HepG2 (cell line): ENCODE measurements around the gene CA11. TPM values are rescaled to one million over a fixed set of nuclear protein-coding genes. Genes with fewer than 3 reads are reported as not detected.

ENCODE experiments used
- ATAC-seq: fragments of 200-7000 bp; cut with Tn5 transposase; 3 replicates; pipeline ENCODE4 v1.9.1; 2020; ENCODE audit warnings: mild to moderate bottlenecking, moderate library complexity
- BruUV-seq: library from RNA; stranded (reverse); fragments of 400-500 nt; replicated peaks from 2 replicates; lab custom pipeline; 2021; lab: Mats Ljungman, UMichigan
- CTCF ChIA-PET: fragments of 300-600 bp; formaldehyde crosslinking; extraction: SDS; loops from one replicate; lab custom pipeline; 2021; ENCODE audit warnings: low total read pairs, inconsistent platforms, low intra/inter-chr PET ratio; lab: Yijun Ruan, JAX
- POLR2A ChIA-PET: fragments of 350-600 bp; sonication (Branson Sonifier 250); formaldehyde crosslinking; loops from one replicate; lab custom pipeline; 2020; ENCODE audit warnings: antibody characterized with exemption, inconsistent platforms; lab: Yijun Ruan, JAX
- DNase-seq: peaks from one replicate; pipeline ENCODE4 v3.0.0-alpha.2; 2015; ENCODE audit warnings: low spot score
- FAIRE-seq: peaks from 3 replicates; lab custom pipeline; 2011; peaks lifted over from hg19 to GRCh38; lab: Jason Lieb, UNC
- H2AFZ ChIP-seq: one replicate; pipeline ENCODE4 v1.6.1; 2011; ENCODE audit warnings: low read length, inconsistent platforms
- H3K27ac ChIP-seq: fragments of 300-600 bp; 3 replicates; pipeline ENCODE4 v1.8.0; 2011; ENCODE audit warnings: mixed run types, mild to moderate bottlenecking, mixed read lengths, low read length, inconsistent platforms; ENCODE audit not compliant: insufficient read depth; ENCODE audit errors: extremely low read length
- H3K27me3 ChIP-seq, 2 experiments: fragments of 200-600 bp in 1 of 2; 2 replicates in 1 of 2; 3 replicates in 1 of 2; pipeline versions ENCODE4 v1.6.0 to v1.8.0; 2011; ENCODE audit warnings: low read length in 2 of 2, mild to moderate bottlenecking in 2 of 2, moderate library complexity in 2 of 2, inconsistent platforms in 1 of 2; ENCODE audit not compliant: insufficient read depth in 2 of 2, control insufficient read depth in 1 of 2
- H3K36me3 ChIP-seq, 2 experiments: fragments of 200-600 bp in 1 of 2; replicated peaks in 1 of 2; 2 replicates in 1 of 2; 3 replicates in 1 of 2; pipeline versions ENCODE4 v1.5.1 to v1.8.0; 2011; ENCODE audit warnings: low read length in 2 of 2, inconsistent platforms in 1 of 2; ENCODE audit not compliant: insufficient read depth in 2 of 2, control insufficient read depth in 1 of 2
- H3K4me1 ChIP-seq: 2 replicates; pipeline ENCODE4 v1.5.1; 2012; ENCODE audit warnings: low read length, inconsistent platforms; ENCODE audit not compliant: insufficient read depth
- H3K4me2 ChIP-seq: 2 replicates; pipeline ENCODE4 v1.6.0; 2011; ENCODE audit warnings: low read depth, low read length, inconsistent platforms
- H3K4me3 ChIP-seq, 3 experiments: fragments of 200-600 bp in 1 of 3; sonication (generic), shearing (Covaris generic) in 1 of 3; replicated peaks in 1 of 3; 2 replicates each; pipeline ENCODE4 v1.5.1; 2011 to 2016; ENCODE audit warnings: low read length in 3 of 3, inconsistent platforms in 2 of 3, low read depth in 2 of 3, mild to moderate bottlenecking in 2 of 3, control low read depth in 1 of 3, mixed read lengths in 1 of 3; ENCODE audit not compliant: insufficient read depth in 1 of 3
- H3K79me2 ChIP-seq: one replicate; pipeline ENCODE4 v1.6.1; 2011; ENCODE audit warnings: low read length, inconsistent platforms; ENCODE audit not compliant: insufficient read depth
- H3K9ac ChIP-seq: 2 replicates; pipeline ENCODE4 v1.6.0; 2011; ENCODE audit warnings: mild to moderate bottlenecking, low read depth, low read length, inconsistent platforms; ENCODE audit not compliant: insufficient read depth
- H3K9me3 ChIP-seq: 2 replicates; pipeline ENCODE4 v1.5.1; 2012; ENCODE audit warnings: mild to moderate bottlenecking, low read length
- H4K20me1 ChIP-seq: 2 replicates; pipeline ENCODE4 v1.6.0; 2011; ENCODE audit warnings: inconsistent platforms, mild to moderate bottlenecking, low read length, moderate library complexity; ENCODE audit not compliant: insufficient read depth
- MED13 ChIP-seq: sonication (generic); formaldehyde crosslinking; IDR thresholded peaks from 2 replicates; pipeline ENCODE4 v1.5.0; 2020; ENCODE audit warnings: missing genetic modification reagents
- MEIS2 ChIP-seq: sonication (generic); formaldehyde crosslinking; IDR thresholded peaks from 2 replicates; pipeline ENCODE4 v1.9.0; 2021; ENCODE audit warnings: mild to moderate bottlenecking, missing genetic modification reagents
- MTERF4 ChIP-seq: sonication (generic); formaldehyde crosslinking; IDR thresholded peaks from 2 replicates; pipeline ENCODE4 v1.8.0; 2023; ENCODE audit warnings: mild to moderate bottlenecking, missing genetic modification reagents
- MYPOP ChIP-seq: sonication (generic); formaldehyde crosslinking; IDR thresholded peaks from 2 replicates; pipeline ENCODE4 v1.8.1; 2023; ENCODE audit warnings: mild to moderate bottlenecking, moderate library complexity, missing genetic modification reagents
- NFYB ChIP-seq: sonication (generic); formaldehyde crosslinking; IDR thresholded peaks from 2 replicates; pipeline ENCODE4 v1.4.0; 2020; ENCODE audit warnings: missing genetic modification reagents
- TP53 ChIP-seq: sonication (generic); formaldehyde crosslinking; conservative IDR thresholded peaks from 2 replicates; pipeline ENCODE4 v1.4.0; 2020; ENCODE audit warnings: missing genetic modification reagents
- XBP1 ChIP-seq: sonication (generic); formaldehyde crosslinking; IDR thresholded peaks from 2 replicates; pipeline ENCODE4 v1.5.0; 2020; ENCODE audit warnings: missing genetic modification reagents
- YY1 ChIP-seq: IDR thresholded peaks from 2 replicates; pipeline ENCODE4 v1.6.1; 2011; ENCODE audit warnings: low read length, low read depth, moderate library complexity, mild to moderate bottlenecking; ENCODE audit not compliant: insufficient read depth, insufficient replicate concordance
- ZBTB42 ChIP-seq: sonication (generic); formaldehyde crosslinking; IDR thresholded peaks from 2 replicates; pipeline ENCODE4 v1.5.0; 2020; ENCODE audit warnings: mild to moderate bottlenecking, missing genetic modification reagents
- ZNF121 ChIP-seq: sonication (generic); formaldehyde crosslinking; IDR thresholded peaks from 2 replicates; pipeline ENCODE4 v1.5.0; 2020; ENCODE audit warnings: mild to moderate bottlenecking, missing genetic modification reagents
- ZNF33B ChIP-seq: sonication (generic); formaldehyde crosslinking; IDR thresholded peaks from 2 replicates; pipeline ENCODE4 v1.5.1; 2020; ENCODE audit warnings: mild to moderate bottlenecking, missing genetic modification reagents
- ZNF557 ChIP-seq: sonication (generic); formaldehyde crosslinking; IDR thresholded peaks from 2 replicates; pipeline ENCODE4 v1.4.0; 2020; ENCODE audit warnings: missing genetic modification reagents
- WGBS: methylation state at CpG from one replicate; pipeline ENCODE4 v1.1.6; 2017; ENCODE audit warnings: low lambda C conversion rate; 5-methylcytosine and 5-hydroxymethylcytosine counted together
- in situ Hi-C: cut with HindIII; loops from 2 replicates; pipeline ENCODE4 v1.10.0; 2017; ENCODE audit warnings: low pct_unique_long_range_greater_than_20kb; ENCODE audit not compliant: extremely low pct_ligation_motif_present
- intact Hi-C: fragments of 100-400 bp; cut with micrococcal nuclease; formaldehyde crosslinking; loops from one replicate; pipeline ENCODE4 v1.10.0; 2022; ENCODE audit not compliant: unreplicated experiment
- polyA plus RNA-seq, 8 experiments: library from polyadenylated mRNA; depleted of rRNA in 3 of 8; stranded (reverse) in 7 of 8; unstranded in 1 of 8; fragments of >200 nt; fragmentation: Illumina TruSeq in 4 of 8; extraction: Trizol in 4 of 8; gene quantifications; 2 replicates each; pipeline versions ENCODE4 v1.2.1 to v1.2.3, GENCODE V29; 2011 to 2016; ENCODE audit warnings: low read depth in 4 of 8, missing spikeins in 1 of 8, mixed read lengths in 1 of 8; ENCODE audit not compliant: insufficient read depth in 1 of 8
- total RNA-seq, 5 experiments: library from RNA; depleted of rRNA; stranded (reverse); fragments of >200 nt; fragmentation: Illumina TruSeq; extraction: Trizol; gene quantifications; 2 replicates each; pipeline ENCODE4 v1.2.3, GENCODE V29; 2016; ENCODE audit warnings: low read depth in 1 of 5

CA11 gene
- total and polyA plus RNA-seq, 2 of the 13 experiments (the other 11 are each of a cell fraction or from before 2014, with no cell fraction given), result 0.41 to 0.58 TPM

- ChIA-PET CTCF (no interaction called here), POLR2A (interaction anchor here (1.6 kb wide), 1 partner anchor 24 kb away, joined by 3 read pairs; the partner anchor contains the start of genes RPL18 and SPHK2)
- BruUV-seq, result no TSS peak
- no peaks in the 10 kb centered on the region for H3K79me2 ChIP-seq
- in situ Hi-C loops (no loop called here), intact Hi-C loops (no loop called here)
- no peaks in the 10 kb centered on the region for H3K36me3 ChIP-seq
- H3K27ac ChIP-seq, result no peak overlapping the region
- DNase-seq (no peak), ATAC-seq (no peak), FAIRE-seq (no peak)
- no peak overlapping the region for H2AFZ ChIP-seq
- H3K9ac ChIP-seq, result no peak overlapping the region
- no peak overlapping the region for H3K4me3 ChIP-seq
- H3K4me2 ChIP-seq, result no peak overlapping the region
- WGBS, result 87% methylated on average over 5 of the region's 5 CpGs
- H3K9me3 ChIP-seq, result no peaks in the 10 kb centered on the region
- H4K20me1 ChIP-seq, result no peaks in the 10 kb centered on the region
- TF ChIP-seq ZNF33B (CRISPR knock-in tag) (no peak), MTERF4 (no peak), ZNF121 (CRISPR knock-in tag) (0 out of 2 replicates have a peak, but pooled peaks have one; percentile 24), MED13 (CRISPR knock-in tag) (no peak), NFYB (no peak), XBP1 (CRISPR knock-in tag) (no peak)
- H3K27me3 ChIP-seq, result peaks cover 1 to 8% of the 10 kb centered on the region in 2 experiments; a peak in 4 of 5 replicates
- H3K4me1 ChIP-seq, result peaks cover 37% of the 10 kb centered on the region
Observed at GRCh38 chr19:48642862-48643261, 3.1 kb downstream of the CA11 start.

GRCh38 chr19:48641850-48642249 is 4.1 kb downstream of the CA11 start:
- Histone ChIP-seq H3K4me1 (peaks cover 47% of the 10 kb centered on the region), H3K27ac (no peak overlapping the region), H3K79me2 (no peaks in the 10 kb centered on the region), H3K9ac (no peak overlapping the region), H4K20me1 (no peaks in the 10 kb centered on the region), H3K9me3 (no peaks in the 10 kb centered on the region), H3K27me3 (peaks cover 1 to 8% of the 10 kb centered on the region in 2 experiments; a peak in 4 of 5 replicates), H3K4me2 (no peak overlapping the region), H3K4me3 (no peak overlapping the region), H2AFZ (no peak overlapping the region), H3K36me3 (no peaks in the 10 kb centered on the region)
- no peak for DNase-seq
- no peak for ATAC-seq
- intact Hi-C loops (no loop called here), in situ Hi-C loops (no loop called here)
- TF ChIP-seq ZBTB42 (CRISPR knock-in tag) (no peak), TP53 (CRISPR knock-in tag) (no peak), MEIS2 (CRISPR knock-in tag) (no peak), ZNF557 (CRISPR knock-in tag) (no peak), MYPOP (CRISPR knock-in tag) (no peak), YY1 (no peak)
- WGBS, result 48% methylated on average over 2 of the region's 2 CpGs
- ChIA-PET CTCF (no interaction called here), POLR2A (interaction anchor here (1.1 to 1.6 kb wide), 2 partner anchors 23 kb away, joined by 3 to 4 read pairs; partner anchors contain the start of genes RPL18 and SPHK2)
- BruUV-seq, result no TSS peak
- FAIRE-seq, result no peak
